Esophagus muscularis mucosa (tissue), 3 donors: ENCODE results near the gene ANKS3.

ENCODE experiments used
- POLR2A ChIP-seq: fragments of 450-650 bp; IDR thresholded peaks from one replicate; pipeline ENCODE4 v1.6.1; 2017; ENCODE audit warnings: antibody characterized with exemption, moderate library complexity, mild to moderate bottlenecking, low read depth
- TF ChIP-seq, protein P1 (sequence below), 3 experiments: fragments of 200-600 bp in 2 of 3; fragments of 450-650 bp in 1 of 3; sonication (generic) in 2 of 3; IDR thresholded peaks; one replicate each; pipeline ENCODE4 v1.5.1; 2017 to 2019; ENCODE audit warnings: antibody characterized with exemption in 3 of 3, mild to moderate bottlenecking in 2 of 3, moderate library complexity in 1 of 3

DNA sequence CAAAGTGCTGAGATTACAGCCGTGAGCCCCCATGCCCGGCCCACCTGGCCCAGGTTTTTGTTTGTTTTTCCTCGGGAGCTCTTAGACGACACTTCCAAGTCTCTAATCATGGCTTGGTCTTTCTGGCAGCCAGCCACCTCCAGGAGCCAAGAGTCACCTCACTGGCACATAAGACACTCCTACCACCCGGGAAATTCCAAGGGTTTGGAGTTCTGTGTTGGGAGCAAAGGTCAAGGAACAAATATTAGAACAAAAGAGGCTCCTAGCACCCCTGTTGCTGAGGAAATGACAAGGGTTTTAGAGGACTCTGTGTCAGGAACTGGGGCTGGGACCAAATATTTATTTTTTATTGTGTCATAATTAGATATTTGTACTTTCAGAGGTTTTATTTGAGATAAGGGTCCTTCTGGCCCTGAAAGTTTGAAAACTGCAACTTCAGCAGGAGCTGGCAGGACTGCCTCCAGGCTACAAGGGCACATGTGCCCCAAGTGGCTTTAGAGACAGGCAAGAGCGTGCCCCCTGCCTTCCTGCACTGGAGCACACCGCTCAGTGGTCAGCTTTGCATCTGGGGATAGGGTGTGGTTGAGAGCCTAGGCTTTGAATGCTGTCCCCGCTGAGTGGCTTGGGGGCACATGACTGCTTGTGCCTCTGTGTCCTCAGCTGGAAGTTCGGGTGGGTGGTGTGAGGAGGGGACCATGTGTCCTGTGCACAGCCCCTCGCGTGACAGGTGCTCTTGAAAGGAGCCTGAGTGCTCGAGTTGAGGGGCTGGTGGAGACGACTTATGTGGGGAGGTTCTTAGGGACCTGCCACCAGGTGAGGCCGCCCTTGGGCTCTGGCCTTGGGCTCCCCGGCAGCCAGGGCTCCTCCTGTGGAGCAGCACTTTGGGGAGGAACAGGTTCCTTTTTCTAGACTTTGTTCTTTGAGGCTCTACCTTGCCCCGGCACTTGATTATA, 79.8 kb downstream of the ANKS3 start:
- TF ChIP-seq, protein P1, sequence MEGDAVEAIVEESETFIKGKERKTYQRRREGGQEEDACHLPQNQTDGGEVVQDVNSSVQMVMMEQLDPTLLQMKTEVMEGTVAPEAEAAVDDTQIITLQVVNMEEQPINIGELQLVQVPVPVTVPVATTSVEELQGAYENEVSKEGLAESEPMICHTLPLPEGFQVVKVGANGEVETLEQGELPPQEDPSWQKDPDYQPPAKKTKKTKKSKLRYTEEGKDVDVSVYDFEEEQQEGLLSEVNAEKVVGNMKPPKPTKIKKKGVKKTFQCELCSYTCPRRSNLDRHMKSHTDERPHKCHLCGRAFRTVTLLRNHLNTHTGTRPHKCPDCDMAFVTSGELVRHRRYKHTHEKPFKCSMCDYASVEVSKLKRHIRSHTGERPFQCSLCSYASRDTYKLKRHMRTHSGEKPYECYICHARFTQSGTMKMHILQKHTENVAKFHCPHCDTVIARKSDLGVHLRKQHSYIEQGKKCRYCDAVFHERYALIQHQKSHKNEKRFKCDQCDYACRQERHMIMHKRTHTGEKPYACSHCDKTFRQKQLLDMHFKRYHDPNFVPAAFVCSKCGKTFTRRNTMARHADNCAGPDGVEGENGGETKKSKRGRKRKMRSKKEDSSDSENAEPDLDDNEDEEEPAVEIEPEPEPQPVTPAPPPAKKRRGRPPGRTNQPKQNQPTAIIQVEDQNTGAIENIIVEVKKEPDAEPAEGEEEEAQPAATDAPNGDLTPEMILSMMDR (IDR thresholded peaks at IDR 0.05), result no peak
- no peak for TF ChIP-seq POLR2A
